ENCODE data around the gene FFAR1.

FFAR1 gene

GRCh38 chr19:35347171-35347929, at the start of gene FFAR1:
Gene FFAR1 (plus strand): TSS chr19:35347902. CDS start chr19:35351552, 3,650 bp downstream.
- peak; percentile 75 for DNase-seq

GRCh38 chr19:35297922-35298321, 49.8 kb upstream of the FFAR1 start:
- DNase-seq, result no peak

GRCh38 chr19:35298561-35298972, 49.1 kb upstream of the FFAR1 start:
- DNase-seq, result no peak

GRCh38 chr19:35299523-35300338, 48.0 kb upstream of the FFAR1 start:
- DNase-seq, result peak; percentile 49

GRCh38 chr19:35300339-35300649, 47.4 kb upstream of the FFAR1 start:
- DNase-seq, result no peak

GRCh38 chr19:35301961-35302360, 45.7 kb upstream of the FFAR1 start:
- DNase-seq, result no peak

GRCh38 chr19:35302446-35302845, 45.3 kb upstream of the FFAR1 start:
- no peak for DNase-seq

GRCh38 chr19:35303357-35303915, 44.3 kb upstream of the FFAR1 start:
- DNase-seq, result no peak

GRCh38 chr19:35304036-35304435, 43.7 kb upstream of the FFAR1 start:
- DNase-seq, result no peak

GRCh38 chr19:35305181-35305580, 42.5 kb upstream of the FFAR1 start:
- DNase-seq, result no peak

- no peak for DNase-seq
Observed at GRCh38 chr19:35306473-35307246, 41.0 kb upstream of the FFAR1 start.

GRCh38 chr19:35307931-35308330, 39.8 kb upstream of the FFAR1 start:
- DNase-seq, result no peak

GRCh38 chr19:35308910-35309309, 38.8 kb upstream of the FFAR1 start:
- DNase-seq, result no peak

GRCh38 chr19:35309481-35310279, 38.0 kb upstream of the FFAR1 start:
- no peak for DNase-seq

GRCh38 chr19:35310331-35310730, 37.4 kb upstream of the FFAR1 start:
- no peak for DNase-seq

- no peak for DNase-seq
Observed at GRCh38 chr19:35310811-35311465, 36.8 kb upstream of the FFAR1 start.

- DNase-seq, result no peak
Observed at GRCh38 chr19:35311901-35312665, 35.6 kb upstream of the FFAR1 start.

- DNase-seq, result no peak
Observed at GRCh38 chr19:35313587-35313986, 34.1 kb upstream of the FFAR1 start.

GRCh38 chr19:35314031-35314430, 33.7 kb upstream of the FFAR1 start:
- no peak for DNase-seq

- DNase-seq, result no peak
Observed at GRCh38 chr19:35314858-35315470, 32.7 kb upstream of the FFAR1 start.

GRCh38 chr19:35315883-35316282, 31.8 kb upstream of the FFAR1 start:
- no peak for DNase-seq

Measured in stimulated activated CD8-positive, alpha-beta memory T cell treated with anti-CD3 and anti-CD28 coated beads, Interleukin-4, amount 100 ng/mL, for 48 hours (primary cell).